PC-3 (cell line): Measurements from ENCODE around the gene ZYG11B.

Experiments
- CTCF ChIP-seq: fragments of 300-600 bp; sonication (generic); conservative IDR thresholded peaks from 2 replicates; pipeline ENCODE4 v1.5.1; 2017; ENCODE audit warnings: antibody characterized with exemption, low read depth, mild to moderate bottlenecking, low read length
- EZH2 ChIP-seq: fragments of 300-600 bp; sonication (generic); IDR thresholded peaks from one replicate; pipeline ENCODE4 v1.6.1; 2017; ENCODE audit warnings: antibody characterized with exemption, mild to moderate bottlenecking, low read length; ENCODE audit not compliant: unreplicated experiment
- EZH2phosphoT487 ChIP-seq: fragments of 300-600 bp; sonication (generic); IDR thresholded peaks from 2 replicates; pipeline ENCODE4 v1.6.1; 2018; ENCODE audit warnings: mild to moderate bottlenecking, antibody characterized with exemption, low read length, borderline replicate concordance

GRCh38 chr1:52850951-52851350 lies 124.7 kb downstream of the ZYG11B start:
- TF ChIP-seq CTCF (no peak), EZH2 (no peak), EZH2phosphoT487 (no peak)
